WTC11 (cell line): ENCODE data around the gene FOXD3. TPM values are rescaled to one million over a fixed set of nuclear protein-coding genes. Genes with fewer than 3 reads are reported as not detected.

Experiments used
- CBFB ChIP-seq: sonication (generic); formaldehyde crosslinking; IDR thresholded peaks from 2 replicates; pipeline ENCODE4 v1.8.1; 2022; ENCODE audit warnings: mild to moderate bottlenecking, low read depth, missing genetic modification reagents
- CREM ChIP-seq: sonication (generic); formaldehyde crosslinking; IDR thresholded peaks from 2 replicates; pipeline ENCODE4 v1.8.1; 2022; ENCODE audit warnings: mild to moderate bottlenecking, missing genetic modification reagents, moderate library complexity
- CTCF ChIP-seq: fragments of 200-600 bp; IDR thresholded peaks from 2 replicates; pipeline ENCODE4 v1.8.0; 2022; ENCODE audit warnings: antibody characterized with exemption
- NFATC4 ChIP-seq: fragments of 250-450 bp; sonication (Bioruptor Pico); IDR thresholded peaks from 2 replicates; pipeline ENCODE4 v1.9.0; 2021; ENCODE audit warnings: mild to moderate bottlenecking
- NFE2L1 ChIP-seq: sonication (generic); formaldehyde crosslinking; IDR thresholded peaks from 2 replicates; pipeline ENCODE4 v1.8.1; 2023; ENCODE audit warnings: missing genetic modification reagents
- OVOL2 ChIP-seq: fragments of 250-450 bp; sonication (Bioruptor Pico); IDR thresholded peaks from 2 replicates; pipeline ENCODE4 v1.9.0; 2021; ENCODE audit warnings: mild to moderate bottlenecking, borderline replicate concordance
- PREB ChIP-seq: sonication (generic); formaldehyde crosslinking; IDR thresholded peaks from 2 replicates; pipeline ENCODE4 v1.8.1; 2022; ENCODE audit warnings: mild to moderate bottlenecking, missing genetic modification reagents, moderate library complexity, borderline replicate concordance
- RORB ChIP-seq: fragments of 250-450 bp; sonication (Bioruptor Pico); IDR thresholded peaks from 2 replicates; pipeline ENCODE4 v1.9.0; 2021; ENCODE audit warnings: mild to moderate bottlenecking
- SMAD3 ChIP-seq: sonication (generic); formaldehyde crosslinking; IDR thresholded peaks from 2 replicates; pipeline ENCODE4 v1.8.0; 2022; ENCODE audit warnings: missing genetic modification reagents, mild to moderate bottlenecking, borderline replicate concordance
- SP1 ChIP-seq: sonication (generic); formaldehyde crosslinking; conservative IDR thresholded peaks from 2 replicates; pipeline ENCODE4 v1.8.1; 2022; ENCODE audit warnings: missing genetic modification reagents
- TEAD1 ChIP-seq: sonication (generic); formaldehyde crosslinking; IDR thresholded peaks from 2 replicates; pipeline ENCODE4 v1.8.0; 2022; ENCODE audit warnings: mild to moderate bottlenecking, missing genetic modification reagents
- TEAD4 ChIP-seq: sonication (generic); formaldehyde crosslinking; IDR thresholded peaks from 2 replicates; pipeline ENCODE4 v1.8.0; 2022; ENCODE audit warnings: mild to moderate bottlenecking, missing genetic modification reagents
- TP53 ChIP-seq: sonication (generic); formaldehyde crosslinking; IDR thresholded peaks from 2 replicates; pipeline ENCODE4 v1.8.1; 2023; ENCODE audit warnings: mild to moderate bottlenecking, missing genetic modification reagents
- ZBTB21 ChIP-seq: sonication (generic); formaldehyde crosslinking; IDR thresholded peaks from 2 replicates; pipeline ENCODE4 v1.8.1; 2023; ENCODE audit warnings: mild to moderate bottlenecking, missing genetic modification reagents, borderline replicate concordance
- ZMAT4 ChIP-seq: fragments of 250-450 bp; sonication (Bioruptor Pico); IDR thresholded peaks from 2 replicates; pipeline ENCODE4 v1.9.0; 2021; ENCODE audit warnings: mild to moderate bottlenecking
- ZNF121 ChIP-seq: sonication (generic); formaldehyde crosslinking; IDR thresholded peaks from 2 replicates; pipeline ENCODE4 v1.8.0; 2023; ENCODE audit warnings: missing genetic modification reagents
- ZNF138 ChIP-seq: sonication (generic); formaldehyde crosslinking; conservative IDR thresholded peaks from 2 replicates; pipeline ENCODE4 v1.8.1; 2022; ENCODE audit warnings: mild to moderate bottlenecking, moderate library complexity, missing genetic modification reagents
- ZNF232 ChIP-seq: sonication (generic); formaldehyde crosslinking; IDR thresholded peaks from 2 replicates; pipeline ENCODE4 v1.8.0; 2022; ENCODE audit warnings: mild to moderate bottlenecking, missing genetic modification reagents
- total RNA-seq: library from RNA; stranded (reverse); gene quantifications from 3 replicates; pipeline ENCODE4 v1.2.3, GENCODE V29; 2021
- TF ChIP-seq, protein P1 (sequence below): sonication (generic); formaldehyde crosslinking; IDR thresholded peaks from 2 replicates; pipeline ENCODE4 v1.8.0; 2023; ENCODE audit warnings: mild to moderate bottlenecking, missing genetic modification reagents
- TF ChIP-seq, protein P2 (sequence below): sonication (generic); formaldehyde crosslinking; IDR thresholded peaks from 2 replicates; pipeline ENCODE4 v1.8.1; 2022; ENCODE audit warnings: missing genetic modification reagents, borderline replicate concordance
- TF ChIP-seq, protein P3 (sequence below): sonication (generic); formaldehyde crosslinking; IDR thresholded peaks from 2 replicates; pipeline ENCODE4 v1.8.0; 2022; ENCODE audit warnings: mild to moderate bottlenecking, missing genetic modification reagents
- TF ChIP-seq, protein P4 (sequence below): sonication (generic); formaldehyde crosslinking; IDR thresholded peaks from 2 replicates; pipeline ENCODE4 v1.8.1; 2023; ENCODE audit warnings: mild to moderate bottlenecking, missing genetic modification reagents
- TF ChIP-seq, protein P5 (sequence below): sonication (generic); formaldehyde crosslinking; IDR thresholded peaks from 2 replicates; pipeline ENCODE4 v1.8.1; 2023; ENCODE audit warnings: mild to moderate bottlenecking, missing genetic modification reagents, borderline replicate concordance
- TF ChIP-seq, protein P6 (sequence below): fragments of 250-450 bp; sonication (Bioruptor Pico); IDR thresholded peaks from 2 replicates; pipeline ENCODE4 v1.9.0; 2021; ENCODE audit warnings: moderate library complexity, mild to moderate bottlenecking, inconsistent platforms, borderline replicate concordance

Gene FOXD3
- total RNA-seq, 1 experiment from 2014 or later: 27.5 TPM

GRCh38 chr1:63323865-63324778 lies 1.8 kb downstream of the FOXD3 start (continued):
- TF ChIP-seq, protein P1, sequence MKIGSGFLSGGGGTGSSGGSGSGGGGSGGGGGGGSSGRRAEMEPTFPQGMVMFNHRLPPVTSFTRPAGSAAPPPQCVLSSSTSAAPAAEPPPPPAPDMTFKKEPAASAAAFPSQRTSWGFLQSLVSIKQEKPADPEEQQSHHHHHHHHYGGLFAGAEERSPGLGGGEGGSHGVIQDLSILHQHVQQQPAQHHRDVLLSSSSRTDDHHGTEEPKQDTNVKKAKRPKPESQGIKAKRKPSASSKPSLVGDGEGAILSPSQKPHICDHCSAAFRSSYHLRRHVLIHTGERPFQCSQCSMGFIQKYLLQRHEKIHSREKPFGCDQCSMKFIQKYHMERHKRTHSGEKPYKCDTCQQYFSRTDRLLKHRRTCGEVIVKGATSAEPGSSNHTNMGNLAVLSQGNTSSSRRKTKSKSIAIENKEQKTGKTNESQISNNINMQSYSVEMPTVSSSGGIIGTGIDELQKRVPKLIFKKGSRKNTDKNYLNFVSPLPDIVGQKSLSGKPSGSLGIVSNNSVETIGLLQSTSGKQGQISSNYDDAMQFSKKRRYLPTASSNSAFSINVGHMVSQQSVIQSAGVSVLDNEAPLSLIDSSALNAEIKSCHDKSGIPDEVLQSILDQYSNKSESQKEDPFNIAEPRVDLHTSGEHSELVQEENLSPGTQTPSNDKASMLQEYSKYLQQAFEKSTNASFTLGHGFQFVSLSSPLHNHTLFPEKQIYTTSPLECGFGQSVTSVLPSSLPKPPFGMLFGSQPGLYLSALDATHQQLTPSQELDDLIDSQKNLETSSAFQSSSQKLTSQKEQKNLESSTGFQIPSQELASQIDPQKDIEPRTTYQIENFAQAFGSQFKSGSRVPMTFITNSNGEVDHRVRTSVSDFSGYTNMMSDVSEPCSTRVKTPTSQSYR (CRISPR knock-in tag): no peak
- TF ChIP-seq ZNF138 (no peak), ZNF121 (CRISPR knock-in tag) (no peak), TEAD1 (CRISPR knock-in tag) (peak; percentile 52; the same call in 1 of the 2 replicates), NFATC4 (CRISPR knock-in tag) (no peak), CTCF (no peak), ZBTB21 (CRISPR knock-in tag) (no peak), PREB (CRISPR knock-in tag) (no peak), TP53 (CRISPR knock-in tag) (no peak), CREM (CRISPR knock-in tag) (no peak), SMAD3 (CRISPR knock-in tag) (no peak), CBFB (CRISPR knock-in tag) (no peak), TEAD4 (CRISPR knock-in tag) (0 out of 2 replicates have a peak, but pooled peaks have one; percentile 15), ZMAT4 (no peak), NFE2L1 (CRISPR knock-in tag) (no peak), ZNF232 (CRISPR knock-in tag) (no peak), RORB (CRISPR knock-in tag) (no peak), OVOL2 (CRISPR knock-in tag) (no peak), SP1 (CRISPR knock-in tag) (no peak)
- TF ChIP-seq, protein P2, sequence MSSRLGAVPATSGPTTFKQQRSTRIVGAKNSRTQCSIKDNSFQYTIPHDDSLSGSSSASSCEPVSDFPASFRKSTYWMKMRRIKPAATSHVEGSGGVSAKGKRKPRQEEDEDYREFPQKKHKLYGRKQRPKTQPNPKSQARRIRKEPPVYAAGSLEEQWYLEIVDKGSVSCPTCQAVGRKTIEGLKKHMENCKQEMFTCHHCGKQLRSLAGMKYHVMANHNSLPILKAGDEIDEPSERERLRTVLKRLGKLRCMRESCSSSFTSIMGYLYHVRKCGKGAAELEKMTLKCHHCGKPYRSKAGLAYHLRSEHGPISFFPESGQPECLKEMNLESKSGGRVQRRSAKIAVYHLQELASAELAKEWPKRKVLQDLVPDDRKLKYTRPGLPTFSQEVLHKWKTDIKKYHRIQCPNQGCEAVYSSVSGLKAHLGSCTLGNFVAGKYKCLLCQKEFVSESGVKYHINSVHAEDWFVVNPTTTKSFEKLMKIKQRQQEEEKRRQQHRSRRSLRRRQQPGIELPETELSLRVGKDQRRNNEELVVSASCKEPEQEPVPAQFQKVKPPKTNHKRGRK (CRISPR knock-in tag): no peak
- TF ChIP-seq, protein P3, sequence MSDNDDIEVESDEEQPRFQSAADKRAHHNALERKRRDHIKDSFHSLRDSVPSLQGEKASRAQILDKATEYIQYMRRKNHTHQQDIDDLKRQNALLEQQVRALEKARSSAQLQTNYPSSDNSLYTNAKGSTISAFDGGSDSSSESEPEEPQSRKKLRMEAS (CRISPR knock-in tag): no peak
- TF ChIP-seq, protein P4, sequence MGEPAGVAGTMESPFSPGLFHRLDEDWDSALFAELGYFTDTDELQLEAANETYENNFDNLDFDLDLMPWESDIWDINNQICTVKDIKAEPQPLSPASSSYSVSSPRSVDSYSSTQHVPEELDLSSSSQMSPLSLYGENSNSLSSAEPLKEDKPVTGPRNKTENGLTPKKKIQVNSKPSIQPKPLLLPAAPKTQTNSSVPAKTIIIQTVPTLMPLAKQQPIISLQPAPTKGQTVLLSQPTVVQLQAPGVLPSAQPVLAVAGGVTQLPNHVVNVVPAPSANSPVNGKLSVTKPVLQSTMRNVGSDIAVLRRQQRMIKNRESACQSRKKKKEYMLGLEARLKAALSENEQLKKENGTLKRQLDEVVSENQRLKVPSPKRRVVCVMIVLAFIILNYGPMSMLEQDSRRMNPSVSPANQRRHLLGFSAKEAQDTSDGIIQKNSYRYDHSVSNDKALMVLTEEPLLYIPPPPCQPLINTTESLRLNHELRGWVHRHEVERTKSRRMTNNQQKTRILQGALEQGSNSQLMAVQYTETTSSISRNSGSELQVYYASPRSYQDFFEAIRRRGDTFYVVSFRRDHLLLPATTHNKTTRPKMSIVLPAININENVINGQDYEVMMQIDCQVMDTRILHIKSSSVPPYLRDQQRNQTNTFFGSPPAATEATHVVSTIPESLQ (CRISPR knock-in tag): no peak
- TF ChIP-seq, protein P5, sequence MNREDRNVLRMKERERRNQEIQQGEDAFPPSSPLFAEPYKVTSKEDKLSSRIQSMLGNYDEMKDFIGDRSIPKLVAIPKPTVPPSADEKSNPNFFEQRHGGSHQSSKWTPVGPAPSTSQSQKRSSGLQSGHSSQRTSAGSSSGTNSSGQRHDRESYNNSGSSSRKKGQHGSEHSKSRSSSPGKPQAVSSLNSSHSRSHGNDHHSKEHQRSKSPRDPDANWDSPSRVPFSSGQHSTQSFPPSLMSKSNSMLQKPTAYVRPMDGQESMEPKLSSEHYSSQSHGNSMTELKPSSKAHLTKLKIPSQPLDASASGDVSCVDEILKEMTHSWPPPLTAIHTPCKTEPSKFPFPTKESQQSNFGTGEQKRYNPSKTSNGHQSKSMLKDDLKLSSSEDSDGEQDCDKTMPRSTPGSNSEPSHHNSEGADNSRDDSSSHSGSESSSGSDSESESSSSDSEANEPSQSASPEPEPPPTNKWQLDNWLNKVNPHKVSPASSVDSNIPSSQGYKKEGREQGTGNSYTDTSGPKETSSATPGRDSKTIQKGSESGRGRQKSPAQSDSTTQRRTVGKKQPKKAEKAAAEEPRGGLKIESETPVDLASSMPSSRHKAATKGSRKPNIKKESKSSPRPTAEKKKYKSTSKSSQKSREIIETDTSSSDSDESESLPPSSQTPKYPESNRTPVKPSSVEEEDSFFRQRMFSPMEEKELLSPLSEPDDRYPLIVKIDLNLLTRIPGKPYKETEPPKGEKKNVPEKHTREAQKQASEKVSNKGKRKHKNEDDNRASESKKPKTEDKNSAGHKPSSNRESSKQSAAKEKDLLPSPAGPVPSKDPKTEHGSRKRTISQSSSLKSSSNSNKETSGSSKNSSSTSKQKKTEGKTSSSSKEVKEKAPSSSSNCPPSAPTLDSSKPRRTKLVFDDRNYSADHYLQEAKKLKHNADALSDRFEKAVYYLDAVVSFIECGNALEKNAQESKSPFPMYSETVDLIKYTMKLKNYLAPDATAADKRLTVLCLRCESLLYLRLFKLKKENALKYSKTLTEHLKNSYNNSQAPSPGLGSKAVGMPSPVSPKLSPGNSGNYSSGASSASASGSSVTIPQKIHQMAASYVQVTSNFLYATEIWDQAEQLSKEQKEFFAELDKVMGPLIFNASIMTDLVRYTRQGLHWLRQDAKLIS (CRISPR knock-in tag): no peak
- TF ChIP-seq, protein P6, sequence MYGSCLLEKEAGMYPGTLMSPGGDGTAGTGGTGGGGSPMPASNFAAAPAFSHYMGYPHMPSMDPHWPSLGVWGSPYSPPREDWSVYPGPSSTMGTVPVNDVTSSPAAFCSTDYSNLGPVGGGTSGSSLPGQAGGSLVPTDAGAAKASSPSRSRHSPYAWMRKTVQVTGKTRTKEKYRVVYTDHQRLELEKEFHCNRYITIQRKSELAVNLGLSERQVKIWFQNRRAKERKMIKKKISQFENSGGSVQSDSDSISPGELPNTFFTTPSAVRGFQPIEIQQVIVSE (CRISPR knock-in tag): no peak
